Measurements from ENCODE around the gene CCR6.

CCR6 gene

GRCh38 chr6:167154895-167155294 lies 32.0 kb downstream of the CCR6 start:
- no peak for DNase-seq (ENCODE audit: low read depth)
- no peak overlapping the region for H3K4me3 ChIP-seq (ENCODE audit: low read length)
- TF ChIP-seq CTCF (conservative IDR thresholded peaks at IDR 0.05; ENCODE audit: low read length), result no peak

- TF ChIP-seq CTCF (conservative IDR thresholded peaks at IDR 0.05; ENCODE audit: low read length), result no peak
- no peak overlapping the region for H3K4me3 ChIP-seq (ENCODE audit: low read length)
Observed at GRCh38 chr6:167157414-167157813, 34.5 kb downstream of the CCR6 start.

GRCh38 chr6:167157863-167158262 lies 35.0 kb downstream of the CCR6 start, which contains the start of gene GPR31:
GPR31 (minus strand) TSS chr6:167157980; CDS start chr6:167157831, 149 bp downstream.
- DNase-seq (ENCODE audit: low read depth), result no peak
- no peak for TF ChIP-seq CTCF (conservative IDR thresholded peaks at IDR 0.05; ENCODE audit: low read length)
- H3K4me3 ChIP-seq (ENCODE audit: low read length), result no peak within 1 kb of the TSS

More at GRCh38 chr6:167157414-167157813, 34.5 kb downstream of the CCR6 start:
- no peak for DNase-seq (ENCODE audit: low read depth)

GRCh38 chr6:167161851-167162467 lies 39.1 kb downstream of the CCR6 start:
- no peak overlapping the region for H3K4me3 ChIP-seq (ENCODE audit: low read length)
- DNase-seq (ENCODE audit: low read depth), result no peak
- no peak for TF ChIP-seq CTCF (conservative IDR thresholded peaks at IDR 0.05; ENCODE audit: low read length)

GRCh38 chr6:167162591-167162990 lies 39.7 kb downstream of the CCR6 start:
- no peak for TF ChIP-seq CTCF (conservative IDR thresholded peaks at IDR 0.05; ENCODE audit: low read length)
- no peak overlapping the region for H3K4me3 ChIP-seq (ENCODE audit: low read length)
- DNase-seq (ENCODE audit: low read depth), result no peak

GRCh38 chr6:167163476-167164011 lies 40.6 kb downstream of the CCR6 start:
- no peak for TF ChIP-seq CTCF (conservative IDR thresholded peaks at IDR 0.05; ENCODE audit: low read length)
- H3K4me3 ChIP-seq (ENCODE audit: low read length), result no peak overlapping the region
- no peak for DNase-seq (ENCODE audit: low read depth)

GRCh38 chr6:167164261-167164660 lies 41.4 kb downstream of the CCR6 start:
- no peak for TF ChIP-seq CTCF (conservative IDR thresholded peaks at IDR 0.05; ENCODE audit: low read length)
- no peak overlapping the region for H3K4me3 ChIP-seq (ENCODE audit: low read length)
- DNase-seq (ENCODE audit: low read depth), result no peak
